Mucosa of descending colon (tissue), 3 donors: ENCODE measurements around the gene DNAH3. TPM values are rescaled to one million over a fixed set of nuclear protein-coding genes. Genes with fewer than 3 reads are reported as not detected.

Source experiments
- ATAC-seq: fragments of 200-7000 bp; cut with Tn5 transposase; one replicate; pipeline ENCODE4 v1.9.1; 2020; ENCODE audit warnings: mild to moderate bottlenecking, moderate library complexity
- DNase-seq, 3 donors: peaks; one replicate each; pipeline ENCODE4 v3.0.0-alpha.2; 2020
- H3K36me3 ChIP-seq: fragments of 200-600 bp; one replicate; pipeline ENCODE4 v1.8.0; 2021; ENCODE audit warnings: low read depth, mild to moderate bottlenecking
- H3K4me1 ChIP-seq: fragments of 200-600 bp; one replicate; pipeline ENCODE4 v1.8.0; 2021; ENCODE audit warnings: low read depth, mild to moderate bottlenecking
- H3K4me3 ChIP-seq: fragments of 200-600 bp; one replicate; pipeline ENCODE4 v1.8.0; 2021; ENCODE audit warnings: mild to moderate bottlenecking
- H3K9me3 ChIP-seq: fragments of 200-600 bp; one replicate; pipeline ENCODE4 v1.8.0; 2021; ENCODE audit warnings: mild to moderate bottlenecking
- intact Hi-C, 2 donors: fragments of 100-400 bp; cut with DNase I in 1 of 2; cut with micrococcal nuclease in 1 of 2; formaldehyde crosslinking; loops; one replicate each; pipeline versions ENCODE4 v1.11.0 to v1.11.1; 2022; cut with DNase I, micrococcal nuclease
- total RNA-seq, 3 donors: library from RNA; stranded (reverse); fragmentation: NEBNext Ultra II Directional in 2 of 3; extraction: Animal tissue kit (Norgen Biotek cat#: 25700) in 2 of 3; gene quantifications; one replicate each; pipeline versions ENCODE4 v1.2.1 to v1.2.4, GENCODE V29; 2021 to 2023
- TF ChIP-seq, protein P1 (sequence below): fragments of 200-600 bp; IDR thresholded peaks from one replicate; pipeline ENCODE4 v1.8.0; 2022; ENCODE audit warnings: antibody characterized with exemption, mild to moderate bottlenecking
- donor health status: DM: no; HTN: no; CAD: no; lungs with moderate emphysema.
- donor health status: DM: no; HTN: no; CAD: no.
- donor health status: DM: no; HTN: yes; CAD: no.

DNAH3 gene
- total RNA-seq, 3 donors from 2014 or later, result 2.2 to 6.4 (median 2.9) TPM

DNA sequence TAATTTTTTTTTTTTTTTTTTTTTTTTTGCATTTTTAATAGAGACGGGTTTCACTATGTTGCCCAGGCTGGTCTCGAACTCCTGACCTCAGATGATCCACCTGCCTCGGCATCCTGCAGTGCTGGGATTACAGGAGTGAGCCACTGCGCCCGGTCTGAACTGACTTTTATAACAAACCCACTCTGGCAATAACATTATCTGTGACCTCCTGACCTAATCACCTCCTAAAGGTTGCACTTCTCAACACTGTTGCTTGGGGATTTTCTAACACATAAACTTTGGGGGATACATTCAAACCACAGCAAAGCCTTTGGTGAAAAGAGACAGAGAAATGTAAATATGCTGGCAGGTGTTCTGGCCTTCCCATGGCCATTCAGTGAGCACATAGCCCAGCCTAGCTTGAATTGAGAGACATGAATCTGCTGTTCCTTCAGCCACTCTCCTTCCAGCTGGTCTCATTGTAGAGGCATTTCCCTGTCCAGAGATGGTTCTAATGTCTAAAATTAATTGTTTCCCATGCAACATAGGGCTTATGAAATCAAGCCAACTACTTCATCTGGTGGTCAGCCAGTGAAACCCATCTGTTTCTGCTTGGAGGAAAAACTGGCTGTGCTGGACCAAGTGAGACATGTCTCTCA, 221.8 kb downstream of the DNAH3 start:
- no peak for ATAC-seq

GRCh38 chr16:20925751-20926150, 224.9 kb downstream of the DNAH3 start:
- intact Hi-C loops, result no loop called here
- DNase-seq, result no peak
- TF ChIP-seq, protein P1, sequence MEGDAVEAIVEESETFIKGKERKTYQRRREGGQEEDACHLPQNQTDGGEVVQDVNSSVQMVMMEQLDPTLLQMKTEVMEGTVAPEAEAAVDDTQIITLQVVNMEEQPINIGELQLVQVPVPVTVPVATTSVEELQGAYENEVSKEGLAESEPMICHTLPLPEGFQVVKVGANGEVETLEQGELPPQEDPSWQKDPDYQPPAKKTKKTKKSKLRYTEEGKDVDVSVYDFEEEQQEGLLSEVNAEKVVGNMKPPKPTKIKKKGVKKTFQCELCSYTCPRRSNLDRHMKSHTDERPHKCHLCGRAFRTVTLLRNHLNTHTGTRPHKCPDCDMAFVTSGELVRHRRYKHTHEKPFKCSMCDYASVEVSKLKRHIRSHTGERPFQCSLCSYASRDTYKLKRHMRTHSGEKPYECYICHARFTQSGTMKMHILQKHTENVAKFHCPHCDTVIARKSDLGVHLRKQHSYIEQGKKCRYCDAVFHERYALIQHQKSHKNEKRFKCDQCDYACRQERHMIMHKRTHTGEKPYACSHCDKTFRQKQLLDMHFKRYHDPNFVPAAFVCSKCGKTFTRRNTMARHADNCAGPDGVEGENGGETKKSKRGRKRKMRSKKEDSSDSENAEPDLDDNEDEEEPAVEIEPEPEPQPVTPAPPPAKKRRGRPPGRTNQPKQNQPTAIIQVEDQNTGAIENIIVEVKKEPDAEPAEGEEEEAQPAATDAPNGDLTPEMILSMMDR, result no peak
- Histone ChIP-seq H3K4me1 (no peaks in the 10 kb centered on the region), H3K9me3 (no peaks in the 10 kb centered on the region), H3K4me3 (no peak overlapping the region), H3K36me3 (no peaks in the 10 kb centered on the region)
- ATAC-seq, result peak; percentile 18

More for the DNA sequence above, 221.8 kb downstream of the DNAH3 start:
- Histone ChIP-seq H3K9me3 (no peaks in the 10 kb centered on the region), H3K36me3 (no peaks in the 10 kb centered on the region), H3K4me1 (no peaks in the 10 kb centered on the region), H3K4me3 (no peak overlapping the region)
- TF ChIP-seq, protein P1, result no peak
- intact Hi-C loops, result no loop called here
- DNase-seq, result no peak

DNA sequence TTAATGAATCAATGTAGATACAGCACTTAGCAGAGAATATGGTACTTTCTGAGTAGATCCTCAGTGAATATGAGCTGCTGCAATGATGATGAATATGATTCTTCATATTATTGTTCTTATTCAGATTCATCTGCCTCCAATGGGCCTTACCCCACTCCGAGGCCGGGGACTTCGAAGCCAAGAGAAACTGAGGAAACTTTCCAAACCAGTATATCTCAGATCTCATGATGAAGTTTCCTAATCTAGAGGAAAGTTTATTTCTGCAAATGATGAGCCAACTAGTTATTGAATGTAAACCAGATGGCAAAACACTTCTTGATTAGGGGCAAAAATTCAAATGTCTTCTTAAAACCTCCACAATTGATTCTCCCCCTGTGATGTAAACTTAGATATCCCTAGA, 226.8 kb downstream of the DNAH3 start:
- intact Hi-C loops, result no loop called here
- TF ChIP-seq, protein P1, result no peak
- Histone ChIP-seq H3K4me3 (no peak overlapping the region), H3K36me3 (no peaks in the 10 kb centered on the region), H3K4me1 (no peaks in the 10 kb centered on the region), H3K9me3 (no peaks in the 10 kb centered on the region)
- no peak for DNase-seq
- no peak for ATAC-seq

DNA sequence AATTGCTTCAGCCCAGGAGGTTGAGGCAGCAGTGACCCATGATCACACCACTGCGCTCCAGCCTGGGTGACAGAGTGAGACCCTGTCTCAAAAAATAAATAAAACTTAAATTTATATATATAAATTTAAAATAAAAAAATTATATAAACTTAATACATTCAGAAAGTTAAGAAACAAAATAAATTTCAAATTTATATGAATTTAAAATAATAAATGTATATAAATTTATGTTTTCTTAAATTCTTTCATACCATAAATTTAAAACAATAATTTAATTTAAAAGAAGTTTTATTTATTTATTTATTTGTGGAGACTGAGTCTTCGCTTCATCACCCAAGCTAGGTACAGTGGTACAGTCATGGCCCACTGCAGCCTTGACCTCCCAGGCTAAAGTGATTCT, 229.8 kb downstream of the DNAH3 start:
- intact Hi-C loops, result no loop called here
- Histone ChIP-seq H3K9me3 (no peaks in the 10 kb centered on the region), H3K36me3 (no peaks in the 10 kb centered on the region), H3K4me1 (no peaks in the 10 kb centered on the region), H3K4me3 (no peak overlapping the region)
- DNase-seq, result no peak
- ATAC-seq, result no peak
- TF ChIP-seq, protein P1, result no peak

- no peak overlapping the region for H3K4me3 ChIP-seq
- DNase-seq (no peak), ATAC-seq (no peak)
- intact Hi-C loops, result no loop called here
- no peaks in the 10 kb centered on the region for H3K36me3 ChIP-seq
- TF ChIP-seq, protein P1, result no peak
- no peaks in the 10 kb centered on the region for H3K4me1 ChIP-seq
- H3K9me3 ChIP-seq, result no peaks in the 10 kb centered on the region
These were observed 230.6 kb downstream of the DNAH3 start for GRCh38 chr16:20920091-20920490.
